GM13977 (cell line): ENCODE data around the gene GNPTG.

ENCODE experiments used
- DNase-seq: peaks from one replicate; pipeline ENCODE4 v3.0.0; 2012; ENCODE audit warnings: low spot score
- CTCF ChIP-seq: IDR thresholded peaks from 2 replicates; pipeline ENCODE4 v1.5.1; 2012; ENCODE audit warnings: mild to moderate bottlenecking, control low read depth; ENCODE audit not compliant: insufficient read depth; ENCODE audit errors: extremely low read depth, missing control alignments
- in situ Hi-C: fragments of 300-500 bp; cut with MboI; formaldehyde crosslinking; loops from one replicate; pipeline ENCODE4 v1.12.0; 2022; ENCODE audit warnings: low sequenced_read_pairs, low pct_unique_long_range_greater_than_20kb, mixed read lengths, inconsistent platforms; ENCODE audit not compliant: unreplicated experiment

GNPTG gene

GRCh38 chr16:1343428-1344242 is 8.1 kb upstream of the GNPTG start:
- DNase-seq, result no peak
- TF ChIP-seq CTCF, result no peak
- in situ Hi-C loops, result no loop called here

DNA sequence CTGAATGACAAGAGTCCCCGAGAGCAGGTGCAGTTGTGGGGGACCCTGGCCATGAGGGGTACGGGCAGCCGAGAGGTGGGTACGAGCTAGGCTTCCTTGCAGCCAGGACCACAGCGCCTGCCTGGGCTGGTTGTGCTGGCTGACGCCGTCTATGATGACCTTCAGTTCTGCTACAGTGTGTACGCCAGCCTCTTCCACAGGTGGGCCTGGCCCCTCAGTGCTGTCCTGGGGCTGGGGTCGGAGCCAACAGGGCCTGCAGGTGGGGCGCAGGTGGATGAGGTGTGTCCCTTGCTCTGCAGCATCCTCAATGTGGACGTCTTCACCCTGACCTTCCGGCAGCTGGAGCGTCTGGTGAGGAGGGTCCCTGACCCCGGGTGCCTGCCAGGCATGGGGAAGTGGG is 7.2 kb upstream of the GNPTG start:
- in situ Hi-C loops, result no loop called here
- TF ChIP-seq CTCF, result no peak

GRCh38 chr16:1345087-1345486 is 6.6 kb upstream of the GNPTG start:
- no peak for DNase-seq
- in situ Hi-C loops, result no loop called here
- no peak for TF ChIP-seq CTCF

More for the DNA sequence above, 7.2 kb upstream of the GNPTG start:
- DNase-seq, result no peak

- no peak for TF ChIP-seq CTCF
- in situ Hi-C loops, result no loop called here
- no peak for DNase-seq
Observed at GRCh38 chr16:1345651-1346421, 5.9 kb upstream of the GNPTG start.

GRCh38 chr16:1346422-1347285 is 5.1 kb upstream of the GNPTG start:
- in situ Hi-C loops, result no loop called here
- no peak for DNase-seq
- no peak for TF ChIP-seq CTCF

DNA sequence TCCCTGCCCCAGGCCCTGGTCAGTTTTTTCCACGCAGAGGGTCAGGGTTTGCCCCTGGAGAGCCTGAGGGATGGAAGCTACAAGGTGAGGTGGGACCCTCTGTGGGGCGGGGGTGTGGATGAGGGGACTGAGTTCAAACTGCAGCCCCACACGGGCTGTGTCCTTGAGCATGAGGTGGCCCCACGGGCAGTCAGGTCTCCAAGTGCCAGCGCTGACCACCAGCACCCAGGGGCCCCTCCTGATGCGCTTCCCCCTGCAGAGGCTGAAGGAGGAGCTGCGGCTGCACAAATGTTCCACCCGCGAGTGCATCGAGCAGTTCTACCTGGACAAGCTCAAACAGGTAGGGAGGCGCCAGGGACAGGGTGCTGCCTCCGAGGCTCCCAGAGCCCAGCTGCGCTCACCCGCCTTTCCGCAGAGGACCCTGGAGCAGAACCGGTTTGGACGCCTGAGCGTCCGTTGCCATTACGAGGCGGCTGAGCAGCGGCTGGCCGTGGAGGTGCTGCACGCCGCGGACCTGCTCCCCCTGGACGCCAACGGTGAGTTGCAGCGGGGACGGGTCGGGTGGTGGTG is 4.4 kb upstream of the GNPTG start:
- TF ChIP-seq CTCF, result no peak
- in situ Hi-C loops, result no loop called here
- no peak for DNase-seq
